IMR-90 (cell line): ENCODE results near the gene NTSR2. TPM values are rescaled to one million over a fixed set of nuclear protein-coding genes. Genes with fewer than 3 reads are reported as not detected.

Experiments
- ATAC-seq: fragments of 200-7000 bp; cut with Tn5 transposase; 2 replicates; pipeline ENCODE4 v1.9.1; 2020; ENCODE audit warnings: low read depth, mild to moderate bottlenecking, moderate library complexity
- BruUV-seq: library from RNA; stranded (reverse); fragments of 400-500 nt; replicated peaks from 2 replicates; lab custom pipeline; 2021; lab: Mats Ljungman, UMichigan
- CTCF ChIA-PET: fragments of 300-600 bp; formaldehyde crosslinking; extraction: SDS; loops from one replicate; lab custom pipeline; 2021; ENCODE audit warnings: antibody characterized with exemption; lab: Yijun Ruan, JAX
- POLR2A ChIA-PET: fragments of 300-600 bp; sonication (Branson Sonifier 250); formaldehyde crosslinking; loops from one replicate; lab custom pipeline; 2022; ENCODE audit warnings: antibody characterized with exemption; ENCODE audit not compliant: unreplicated experiment; lab: Charles Lee
- DNase-seq: peaks from one replicate; pipeline ENCODE4 v3.0.0; 2013
- H2AFZ ChIP-seq: replicated peaks from 2 replicates; pipeline ENCODE3; 2013; ENCODE audit warnings: low read length, mild to moderate bottlenecking; ENCODE audit not compliant: poor library complexity
- H2AK5ac ChIP-seq: 2 replicates; pipeline ENCODE4 v1.6.1; 2013; ENCODE audit warnings: low read depth, low read length, inconsistent platforms
- H2AK9ac ChIP-seq: replicated peaks from 2 replicates; pipeline ENCODE3; 2013; ENCODE audit warnings: mild to moderate bottlenecking, low read depth, low read length, moderate library complexity; ENCODE audit not compliant: poor library complexity
- H2BK120ac ChIP-seq: 2 replicates; pipeline ENCODE4 v1.6.1; 2013; ENCODE audit warnings: low read depth, low read length, inconsistent platforms
- H2BK15ac ChIP-seq: 3 replicates; pipeline ENCODE4 v1.6.1; 2013; ENCODE audit warnings: low read depth, low read length, inconsistent platforms
- H2BK20ac ChIP-seq: 2 replicates; pipeline ENCODE4 v1.6.1; 2013; ENCODE audit warnings: low read depth, mild to moderate bottlenecking, inconsistent platforms, low read length, moderate library complexity
- H2BK5ac ChIP-seq: 2 replicates; pipeline ENCODE4 v1.6.1; 2013; ENCODE audit warnings: mild to moderate bottlenecking, low read depth, low read length, inconsistent platforms; ENCODE audit not compliant: poor library complexity, severe bottlenecking
- H3K14ac ChIP-seq: replicated peaks from 2 replicates; pipeline ENCODE4 v1.6.1; 2013; ENCODE audit warnings: low read depth, low read length, inconsistent platforms
- H3K18ac ChIP-seq: 2 replicates; pipeline ENCODE4 v1.6.1; 2013; ENCODE audit warnings: low read depth, low read length, control low read depth
- H3K23ac ChIP-seq: 2 replicates; pipeline ENCODE4 v1.6.1; 2013; ENCODE audit warnings: low read depth, low read length, inconsistent platforms
- H3K27ac ChIP-seq: 2 replicates; pipeline ENCODE4 v1.5.1; 2013; ENCODE audit warnings: mild to moderate bottlenecking, control low read depth, low read length; ENCODE audit not compliant: insufficient read depth
- H3K27me3 ChIP-seq: 2 replicates; pipeline ENCODE4 v1.6.1; 2013; ENCODE audit warnings: low read length; ENCODE audit not compliant: control insufficient read depth, insufficient read depth
- H3K36me3 ChIP-seq: 2 replicates; pipeline ENCODE4 v1.6.1; 2013; ENCODE audit warnings: low read length, mixed read lengths; ENCODE audit not compliant: control insufficient read depth, insufficient read depth
- H3K4ac ChIP-seq: 2 replicates; pipeline ENCODE4 v1.6.1; 2013; ENCODE audit warnings: low read depth, low read length, inconsistent platforms
- H3K4me1 ChIP-seq: 2 replicates; pipeline ENCODE4 v1.6.1; 2013; ENCODE audit warnings: low read length, mixed read lengths; ENCODE audit not compliant: control insufficient read depth, insufficient read depth
- H3K4me2 ChIP-seq: 2 replicates; pipeline ENCODE4 v1.6.1; 2013; ENCODE audit warnings: low read depth, mild to moderate bottlenecking, control low read depth, low read length, moderate library complexity
- H3K4me3 ChIP-seq: 2 replicates; pipeline ENCODE4 v1.5.1; 2013; ENCODE audit warnings: low read depth, mild to moderate bottlenecking, control low read depth, low read length, moderate library complexity; ENCODE audit not compliant: insufficient read depth
- H3K56ac ChIP-seq: 2 replicates; pipeline ENCODE4 v1.6.1; 2013; ENCODE audit warnings: low read length, inconsistent platforms; ENCODE audit not compliant: insufficient read depth; ENCODE audit errors: extremely low read depth
- H3K79me1 ChIP-seq, 2 experiments: 2 replicates each; pipeline ENCODE4 v1.6.1; 2013; ENCODE audit warnings: low read length in 2 of 2, inconsistent platforms in 1 of 2, low read depth in 1 of 2
- H3K9ac ChIP-seq: 2 replicates; pipeline ENCODE4 v1.6.1; 2013; ENCODE audit warnings: low read depth, low read length, control low read depth
- H3K9me1 ChIP-seq: 2 replicates; pipeline ENCODE4 v1.6.1; 2013; ENCODE audit warnings: low read length, inconsistent platforms; ENCODE audit not compliant: insufficient read depth
- H3K9me3 ChIP-seq: 2 replicates; pipeline ENCODE4 v1.6.1; 2013; ENCODE audit warnings: low read length; ENCODE audit not compliant: control insufficient read depth, insufficient read depth
- H4K20me1 ChIP-seq: 2 replicates; pipeline ENCODE4 v1.6.1; 2013; ENCODE audit warnings: low read length, inconsistent platforms; ENCODE audit not compliant: insufficient read depth
- H4K5ac ChIP-seq: 2 replicates; pipeline ENCODE4 v1.6.1; 2013; ENCODE audit warnings: mild to moderate bottlenecking, low read depth, low read length, control low read depth
- H4K8ac ChIP-seq, 2 experiments: 2 replicates each; pipeline ENCODE4 v1.6.1; 2013; ENCODE audit warnings: low read depth in 2 of 2, low read length in 2 of 2, control low read depth in 1 of 2, inconsistent platforms in 1 of 2
- H4K91ac ChIP-seq: 2 replicates; pipeline ENCODE4 v1.6.1; 2013; ENCODE audit warnings: low read depth, low read length, inconsistent platforms; ENCODE audit not compliant: insufficient read depth
- BHLHE40 ChIP-seq: fragments of 150-350 bp; IDR thresholded peaks from 2 replicates; pipeline ENCODE4 v1.6.1; 2016; ENCODE audit warnings: mild to moderate bottlenecking, low read depth, low read length
- CEBPB ChIP-seq: IDR thresholded peaks from 2 replicates; pipeline ENCODE4 v1.6.1; 2012; ENCODE audit warnings: low read depth, low read length, improper control_type of control experiment
- CHD1 ChIP-seq: IDR thresholded peaks from 2 replicates; pipeline ENCODE4 v1.6.1; 2012; ENCODE audit warnings: low read depth, low read length, improper control_type of control experiment
- ELK1 ChIP-seq: fragments of 150-350 bp; IDR thresholded peaks from 2 replicates; pipeline ENCODE4 v1.6.1; 2016; ENCODE audit warnings: low read depth, mild to moderate bottlenecking, low read length, moderate library complexity, borderline replicate concordance
- MAFK ChIP-seq: IDR thresholded peaks from 2 replicates; pipeline ENCODE4 v1.6.1; 2012; ENCODE audit warnings: low read depth, low read length, improper control_type of control experiment
- MAZ ChIP-seq: IDR thresholded peaks from 2 replicates; pipeline ENCODE4 v1.6.1; 2012; ENCODE audit warnings: low read depth, mild to moderate bottlenecking, low read length, improper control_type of control experiment, moderate library complexity, borderline replicate concordance
- NFE2L2 ChIP-seq: fragments of 150-350 bp; IDR thresholded peaks from 2 replicates; pipeline ENCODE4 v1.6.1; 2016; ENCODE audit warnings: low read depth, mild to moderate bottlenecking, low read length
- RFX5 ChIP-seq: IDR thresholded peaks from 2 replicates; pipeline ENCODE4 v1.8.0; 2012; ENCODE audit warnings: low read depth, mild to moderate bottlenecking, low read length, moderate library complexity
- SMC3 ChIP-seq: fragments of 150-350 bp; IDR thresholded peaks from 2 replicates; pipeline ENCODE4 v1.6.1; 2016; ENCODE audit warnings: low read depth, mild to moderate bottlenecking, antibody characterized with exemption, low read length, moderate library complexity
- WGBS, 2 experiments: methylation state at CpG; one replicate each; pipeline versions ENCODE4 v1.1.5 to v1.1.7; 2013; ENCODE audit warnings: missing lambda C conversion rate in 2 of 2; ENCODE audit not compliant: insufficient read length in 1 of 2; ENCODE audit errors: extremely low coverage in 2 of 2; 5-methylcytosine and 5-hydroxymethylcytosine counted together
- dilution Hi-C: fragments of 300-500 bp; cut with HindIII; formaldehyde crosslinking; loops from one replicate; pipeline ENCODE4 v1.14.3; 2018; ENCODE audit warnings: low sequenced_read_pairs; ENCODE audit not compliant: unreplicated experiment
- in situ Hi-C: fragments of 300-500 bp; cut with MboI; formaldehyde crosslinking; loops from 3 replicates; pipeline ENCODE4 v1.14.3; 2019; ENCODE audit warnings: low sequenced_read_pairs, inconsistent platforms, mixed read lengths
- intact Hi-C: fragments of 100-400 bp; cut with micrococcal nuclease; formaldehyde crosslinking; loops from 2 replicates; pipeline ENCODE4 v1.10.0; 2022
- polyA plus RNA-seq, 3 experiments: library from polyadenylated mRNA; depleted of rRNA; stranded (reverse); fragments of >200 nt; gene quantifications; 2 replicates each; pipeline ENCODE4 v1.2.3, GENCODE V29; 2012; ENCODE audit warnings: low replicate concordance in 1 of 3
- total RNA-seq: library from RNA; depleted of rRNA; stranded (reverse); fragments of >200 nt; gene quantifications from 2 replicates; pipeline ENCODE4 v1.2.3, GENCODE V29; 2012

NTSR2 gene
- total and polyA plus RNA-seq, 2 of the 4 experiments (the other 2 are of a cell fraction), result not detected

DNA sequence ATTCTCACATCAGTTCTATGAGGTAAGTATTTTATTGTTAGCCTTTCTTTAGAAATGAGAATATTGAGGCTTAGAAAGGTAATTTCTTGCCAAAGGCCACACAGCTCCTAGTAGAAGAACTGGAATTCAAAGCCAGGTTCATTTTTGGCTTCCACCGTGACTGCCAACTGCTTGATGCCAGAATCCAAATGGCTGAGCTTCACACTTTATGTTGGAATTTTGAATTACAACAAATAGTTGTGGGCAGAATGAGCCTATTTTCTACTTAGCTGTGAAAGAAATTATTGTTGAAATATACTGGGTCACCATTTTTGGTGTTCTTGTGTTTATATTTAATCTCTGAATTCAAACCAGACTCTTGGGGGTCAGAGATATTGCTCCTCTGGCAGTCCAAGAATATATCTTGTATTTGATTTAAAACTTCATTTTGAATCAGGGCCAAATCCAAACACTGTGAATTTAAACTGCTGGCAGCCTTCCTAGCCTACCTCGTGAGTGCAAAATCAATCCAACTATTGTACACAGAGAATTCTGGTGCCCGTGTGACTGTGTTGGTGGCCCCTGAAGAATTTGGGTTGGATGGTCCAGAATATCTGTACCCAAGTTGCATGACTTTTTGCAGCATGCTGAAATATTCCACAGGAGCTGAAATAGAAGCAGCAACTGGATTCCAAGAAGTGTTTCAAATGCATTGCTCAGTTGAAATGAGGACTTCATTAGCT, 40.8 kb upstream of the NTSR2 start:
- intact Hi-C loops, result no loop called here
- H3K4me2 ChIP-seq, result no peak overlapping the region
- no peaks in the 10 kb centered on the region for H4K20me1 ChIP-seq
- no peak overlapping the region for H2BK15ac ChIP-seq
- no peaks in the 10 kb centered on the region for H3K36me3 ChIP-seq
- no peaks in the 10 kb centered on the region for H3K27me3 ChIP-seq
- no peak overlapping the region for H2AFZ ChIP-seq
- TF ChIP-seq ELK1 (no peak), NFE2L2 (no peak), RFX5 (no peak), BHLHE40 (no peak), MAFK (no peak), SMC3 (no peak), CEBPB (no peak), MAZ (no peak), CHD1 (no peak)
- no peak overlapping the region for H3K18ac ChIP-seq
- H3K14ac ChIP-seq, result no peak overlapping the region
- no peak overlapping the region for H3K4me3 ChIP-seq
- H3K23ac ChIP-seq, result no peak overlapping the region
- H4K8ac ChIP-seq, result no peak overlapping the region
- H3K4ac ChIP-seq, result no peak overlapping the region
- in situ Hi-C loops, result no loop called here
- DNase-seq, result no peak
- no peak overlapping the region for H2AK9ac ChIP-seq
- no peak overlapping the region for H2BK120ac ChIP-seq
- dilution Hi-C loops, result no loop called here
- no peaks in the 10 kb centered on the region for H3K79me1 ChIP-seq
- no TSS peak for BruUV-seq
- H3K9ac ChIP-seq, result no peak overlapping the region
- no peak overlapping the region for H4K5ac ChIP-seq
- no peaks in the 10 kb centered on the region for H3K9me3 ChIP-seq
- ChIA-PET CTCF (interaction anchor here (0.8 to 1.4 kb wide), 3 partner anchors 9 to 28 kb away, joined by 3 read pairs; no protein-coding TSS in a partner anchor), POLR2A (no interaction called here)
- H2BK5ac ChIP-seq, result peak overlapping the region; percentile 51
- ATAC-seq, result no peak; the same call in none of the 2 replicates
- H3K9me1 ChIP-seq, result no peaks in the 10 kb centered on the region
- peak overlapping the region; percentile 30; the same call in 1 of the 2 replicates for H3K27ac ChIP-seq
- no CpG with 5 or more reads among the region's 3 CpGs for WGBS, 2 experiments
- no peak overlapping the region for H2AK5ac ChIP-seq
- no peak overlapping the region for H2BK20ac ChIP-seq
- no peak overlapping the region for H4K91ac ChIP-seq
- peaks cover 5% of the 10 kb centered on the region for H3K4me1 ChIP-seq
- no peak overlapping the region for H3K56ac ChIP-seq
